Right atrium auricular region (tissue), 2 donors: ENCODE results near the gene GSTA5. TPM values are rescaled to one million over a fixed set of nuclear protein-coding genes. Genes with fewer than 3 reads are reported as not detected.
"Not testable (repeated sequence)": the region's sequence is repeated elsewhere in the genome, so short reads cannot be mapped to it uniquely, and the experiment has no call there.

Source experiments
- DNase-seq: peaks from one replicate; pipeline ENCODE4 v3.0.0-alpha.2; 2019; ENCODE audit warnings: low spot score
- H3K27ac ChIP-seq, 2 donors: fragments of 200-600 bp; sonication (generic); 1 replicate in 1 of 2; 2 replicates in 1 of 2; pipeline ENCODE4 v1.5.1; 2016 to 2019
- H3K27me3 ChIP-seq, 2 donors: fragments of 200-600 bp; sonication (generic); one replicate each; pipeline versions ENCODE4 v1.5.1 to v1.6.0; 2017 to 2019
- H3K36me3 ChIP-seq: fragments of 200-600 bp; sonication (generic); one replicate; pipeline ENCODE4 v1.5.1; 2016
- H3K4me1 ChIP-seq, 2 donors: fragments of 200-600 bp; sonication (generic); one replicate each; pipeline versions ENCODE4 v1.5.1 to v1.6.0; 2017 to 2019
- H3K4me3 ChIP-seq, 2 donors: fragments of 200-600 bp; sonication (generic); 1 replicate in 1 of 2; 2 replicates in 1 of 2; pipeline ENCODE4 v1.5.1; 2017 to 2019; ENCODE audit warnings: mild to moderate bottlenecking in 1 of 2, moderate library complexity in 1 of 2
- H3K9me3 ChIP-seq, 2 donors: fragments of 200-600 bp; sonication (generic); one replicate each; pipeline ENCODE4 v1.5.1; 2019
- CTCF ChIP-seq, 2 donors: fragments of 200-600 bp; sonication (generic); IDR thresholded peaks; one replicate each; pipeline ENCODE4 v1.5.1; 2019; ENCODE audit warnings: antibody characterized with exemption in 2 of 2
- total RNA-seq, 2 donors: library from RNA; depleted of rRNA; stranded (reverse); fragments of >200 nt; gene quantifications; one replicate each; pipeline ENCODE4 v1.1.0, GENCODE V29; 2016

GSTA5 gene
- total RNA-seq, 2 donors from 2014 or later = not detected

- DNase-seq = no peak
- H3K4me3 ChIP-seq = no peak overlapping the region
- H3K27me3 ChIP-seq = no peaks in the 10 kb centered on the region
- no peaks in the 10 kb centered on the region for H3K36me3 ChIP-seq
- no peaks in the 10 kb centered on the region for H3K4me1 ChIP-seq
- no peak for TF ChIP-seq CTCF (IDR thresholded peaks at IDR 0.05)
- no peaks in the 10 kb centered on the region for H3K9me3 ChIP-seq
- no peak overlapping the region for H3K27ac ChIP-seq
Measured at GRCh38 chr6:52802806-52803205, 37.8 kb downstream of the GSTA5 start.

- no peaks in the 10 kb centered on the region for H3K4me1 ChIP-seq
- H3K36me3 ChIP-seq = no peaks in the 10 kb centered on the region
- TF ChIP-seq CTCF (IDR thresholded peaks at IDR 0.05) = no peak
- no peak overlapping the region for H3K4me3 ChIP-seq
- no peaks in the 10 kb centered on the region for H3K9me3 ChIP-seq
- H3K27ac ChIP-seq = no peak overlapping the region
- H3K27me3 ChIP-seq = no peaks in the 10 kb centered on the region
- no peak for DNase-seq
Measured at GRCh38 chr6:52801188-52801841, 39.3 kb downstream of the GSTA5 start.

DNA sequence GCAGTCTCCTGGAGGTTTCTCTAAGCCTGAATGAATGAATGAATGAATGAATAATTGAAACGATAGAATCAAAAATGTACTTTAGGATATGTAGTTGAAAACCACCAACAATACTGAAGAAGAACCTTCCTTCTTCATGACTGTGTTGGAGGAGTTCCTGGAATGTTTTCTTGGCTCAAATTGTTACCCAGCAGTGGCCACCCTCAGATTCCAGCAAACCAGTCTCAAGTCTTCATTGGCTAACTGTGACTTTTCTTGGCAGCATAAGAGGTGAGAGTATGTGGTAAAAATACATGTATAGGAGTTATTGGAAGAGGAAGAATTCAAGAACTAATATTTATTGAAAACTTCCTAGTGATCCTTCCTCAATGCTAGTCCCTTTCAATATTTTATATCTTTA lies 41.3 kb downstream of the GSTA5 start:
- H3K4me1 ChIP-seq, H3K4me3 ChIP-seq, H3K36me3 ChIP-seq, DNase-seq, H3K9me3 ChIP-seq, H3K27ac ChIP-seq, H3K27me3 ChIP-seq: not testable (repeated sequence)

DNA sequence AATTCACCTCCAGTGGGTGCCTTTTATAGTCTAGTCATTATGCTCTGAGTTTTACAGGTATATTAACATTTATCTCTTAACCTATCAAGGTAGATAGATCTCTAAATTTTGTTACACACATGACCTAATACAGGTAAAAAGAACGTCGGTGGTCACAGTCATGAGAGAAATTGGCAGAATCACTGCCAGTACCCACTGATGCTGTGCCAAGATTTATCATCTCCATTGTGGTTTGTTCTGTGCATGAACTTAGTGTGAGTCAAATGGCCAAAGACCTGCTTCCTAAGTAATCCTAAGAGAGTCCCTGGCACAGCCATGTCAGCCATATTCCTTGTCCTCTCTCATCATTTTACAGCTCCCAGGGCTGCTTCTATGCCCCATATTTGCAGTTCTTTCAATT lies 46.2 kb downstream of the GSTA5 start:
- H3K36me3 ChIP-seq, DNase-seq, H3K27ac ChIP-seq, H3K27me3 ChIP-seq, H3K4me3 ChIP-seq, H3K9me3 ChIP-seq, H3K4me1 ChIP-seq: not testable (repeated sequence)

GRCh38 chr6:52790861-52791260 lies 49.8 kb downstream of the GSTA5 start:
- no peaks in the 10 kb centered on the region for H3K27me3 ChIP-seq
- H3K27ac ChIP-seq = no peak overlapping the region
- H3K36me3 ChIP-seq = no peaks in the 10 kb centered on the region
- H3K4me3 ChIP-seq = no peak overlapping the region
- H3K4me1 ChIP-seq = no peaks in the 10 kb centered on the region
- DNase-seq = no peak
- H3K9me3 ChIP-seq = no peaks in the 10 kb centered on the region
- TF ChIP-seq CTCF (IDR thresholded peaks at IDR 0.05) = no peak

- not testable (repeated sequence) for H3K4me3 ChIP-seq, H3K9me3 ChIP-seq, H3K36me3 ChIP-seq, H3K4me1 ChIP-seq, H3K27ac ChIP-seq, H3K27me3 ChIP-seq, DNase-seq
Measured at GRCh38 chr6:52789658-52790057, 51.0 kb downstream of the GSTA5 start.

DNA sequence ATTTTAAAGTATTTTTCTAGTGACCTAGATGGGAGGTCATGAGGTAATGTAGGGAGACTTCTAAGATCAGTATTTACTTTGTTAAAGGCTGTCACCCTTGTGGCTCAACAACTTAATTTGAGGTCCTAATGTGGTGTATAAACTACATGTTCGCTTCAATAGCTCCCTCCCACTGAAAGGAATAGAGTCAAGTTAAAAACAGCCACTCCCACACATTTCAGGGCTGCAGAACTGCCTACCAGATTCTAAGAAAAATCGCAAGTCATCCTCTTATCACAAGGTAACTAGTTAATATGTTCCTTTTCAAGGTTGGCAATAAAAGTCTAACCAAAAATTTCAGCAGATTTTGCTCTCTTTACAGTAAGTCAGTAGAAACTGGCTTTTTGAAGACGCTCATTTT lies 52.1 kb downstream of the GSTA5 start:
- Histone ChIP-seq H3K36me3 (no peaks in the 10 kb centered on the region), H3K4me1 (no peaks in the 10 kb centered on the region), H3K27me3 (no peaks in the 10 kb centered on the region), H3K4me3 (no peak overlapping the region), H3K9me3 (no peaks in the 10 kb centered on the region), H3K27ac (no peak overlapping the region)
- TF ChIP-seq CTCF (IDR thresholded peaks at IDR 0.05) = no peak
- DNase-seq = no peak
